Stimulated activated CD4-positive, alpha-beta T cell treated with anti-CD3 and anti-CD28 coated beads, Interleukin-1b, Interleukin-23, amount 100 ng/mL, for 48 hours (primary cell): ENCODE results near the gene ADAMTS4.
"Not testable (repeated sequence)": the region's sequence is repeated elsewhere in the genome, so short reads cannot be mapped to it uniquely, and the experiment has no call there.

Experiments
- DNase-seq: peaks from one replicate; pipeline ENCODE4 v3.0.0-alpha.2; 2020

Gene ADAMTS4, protein sequence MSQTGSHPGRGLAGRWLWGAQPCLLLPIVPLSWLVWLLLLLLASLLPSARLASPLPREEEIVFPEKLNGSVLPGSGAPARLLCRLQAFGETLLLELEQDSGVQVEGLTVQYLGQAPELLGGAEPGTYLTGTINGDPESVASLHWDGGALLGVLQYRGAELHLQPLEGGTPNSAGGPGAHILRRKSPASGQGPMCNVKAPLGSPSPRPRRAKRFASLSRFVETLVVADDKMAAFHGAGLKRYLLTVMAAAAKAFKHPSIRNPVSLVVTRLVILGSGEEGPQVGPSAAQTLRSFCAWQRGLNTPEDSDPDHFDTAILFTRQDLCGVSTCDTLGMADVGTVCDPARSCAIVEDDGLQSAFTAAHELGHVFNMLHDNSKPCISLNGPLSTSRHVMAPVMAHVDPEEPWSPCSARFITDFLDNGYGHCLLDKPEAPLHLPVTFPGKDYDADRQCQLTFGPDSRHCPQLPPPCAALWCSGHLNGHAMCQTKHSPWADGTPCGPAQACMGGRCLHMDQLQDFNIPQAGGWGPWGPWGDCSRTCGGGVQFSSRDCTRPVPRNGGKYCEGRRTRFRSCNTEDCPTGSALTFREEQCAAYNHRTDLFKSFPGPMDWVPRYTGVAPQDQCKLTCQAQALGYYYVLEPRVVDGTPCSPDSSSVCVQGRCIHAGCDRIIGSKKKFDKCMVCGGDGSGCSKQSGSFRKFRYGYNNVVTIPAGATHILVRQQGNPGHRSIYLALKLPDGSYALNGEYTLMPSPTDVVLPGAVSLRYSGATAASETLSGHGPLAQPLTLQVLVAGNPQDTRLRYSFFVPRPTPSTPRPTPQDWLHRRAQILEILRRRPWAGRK

GRCh38 chr1:161198897-161199431, at the start of gene ADAMTS4:
Gene ADAMTS4, minus strand, starts transcription at chr1:161199054. Its CDS starts 427 bp downstream, at chr1:161198627.
- DNase-seq, result no peak

DNA sequence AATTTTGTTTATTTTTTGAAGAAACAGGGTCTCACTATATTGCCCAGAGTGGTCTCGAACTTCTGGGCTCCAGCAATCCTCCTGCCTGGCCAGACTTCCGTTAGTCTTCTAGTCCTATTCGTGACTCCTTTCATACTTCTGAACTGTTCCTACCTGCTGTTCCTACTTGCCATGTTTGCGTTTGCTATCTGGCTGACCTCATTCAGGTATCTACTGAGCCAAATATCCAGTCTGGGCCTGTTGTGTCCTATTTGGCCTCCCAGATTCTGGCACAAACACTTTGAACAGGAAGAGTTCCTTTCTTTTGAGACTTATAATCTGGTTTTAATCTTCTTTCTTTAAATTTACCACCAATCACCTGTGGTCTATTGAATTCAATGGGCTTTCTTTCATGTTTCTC, 46.0 kb upstream of the ADAMTS4 start:
- no peak for DNase-seq

- no peak for DNase-seq
These were observed 43.5 kb upstream of the ADAMTS4 start for GRCh38 chr1:161242313-161242712.

DNA sequence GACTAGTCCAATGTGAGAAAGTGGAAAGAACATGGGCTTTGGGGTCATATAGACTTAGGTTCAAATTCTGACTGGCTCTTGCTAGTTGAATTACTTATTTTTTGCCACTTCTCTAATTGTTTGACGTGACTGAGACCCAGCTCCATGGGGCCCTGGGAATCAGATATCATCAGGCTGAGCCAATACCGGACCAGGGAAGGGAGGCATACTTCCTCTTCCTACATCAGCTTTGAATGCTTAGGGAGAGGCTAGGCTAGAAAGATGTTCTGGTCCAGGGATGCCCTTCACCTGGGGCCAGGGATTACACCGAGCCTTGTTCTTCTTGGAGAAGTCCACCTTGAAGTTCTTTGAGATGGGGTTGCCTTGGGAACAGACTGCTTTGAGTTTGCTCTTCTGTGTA, 42.8 kb upstream of the ADAMTS4 start:
- DNase-seq, result no peak

DNA sequence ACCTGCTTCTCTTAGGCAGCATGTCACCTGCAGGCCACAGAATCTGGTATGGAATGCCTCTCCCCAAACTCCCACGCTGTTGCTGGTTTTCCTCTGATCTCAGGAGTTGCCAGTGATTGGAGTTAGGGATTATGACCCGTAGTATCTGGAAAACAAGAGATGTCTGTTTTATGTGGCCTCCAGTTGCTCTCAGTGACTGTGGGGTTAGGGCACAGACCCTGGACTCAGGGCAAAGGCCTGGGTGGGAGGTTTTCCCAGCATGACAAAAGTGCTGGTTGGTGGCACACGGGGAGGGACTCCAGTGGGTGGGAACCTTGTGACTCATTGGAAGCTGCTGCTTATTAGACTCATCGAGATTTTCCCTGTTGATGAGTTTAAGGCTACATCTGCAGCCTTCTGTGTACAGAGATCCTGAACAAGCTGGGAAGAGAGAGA, 39.2 kb upstream of the ADAMTS4 start, which contains the start of gene NR1I3:
TSS of gene NR1I3 (minus strand) at position 165 of the 435 bp plus-strand sequence. CDS start 1,638 bp downstream, outside the sequence.
- no peak for DNase-seq

DNA sequence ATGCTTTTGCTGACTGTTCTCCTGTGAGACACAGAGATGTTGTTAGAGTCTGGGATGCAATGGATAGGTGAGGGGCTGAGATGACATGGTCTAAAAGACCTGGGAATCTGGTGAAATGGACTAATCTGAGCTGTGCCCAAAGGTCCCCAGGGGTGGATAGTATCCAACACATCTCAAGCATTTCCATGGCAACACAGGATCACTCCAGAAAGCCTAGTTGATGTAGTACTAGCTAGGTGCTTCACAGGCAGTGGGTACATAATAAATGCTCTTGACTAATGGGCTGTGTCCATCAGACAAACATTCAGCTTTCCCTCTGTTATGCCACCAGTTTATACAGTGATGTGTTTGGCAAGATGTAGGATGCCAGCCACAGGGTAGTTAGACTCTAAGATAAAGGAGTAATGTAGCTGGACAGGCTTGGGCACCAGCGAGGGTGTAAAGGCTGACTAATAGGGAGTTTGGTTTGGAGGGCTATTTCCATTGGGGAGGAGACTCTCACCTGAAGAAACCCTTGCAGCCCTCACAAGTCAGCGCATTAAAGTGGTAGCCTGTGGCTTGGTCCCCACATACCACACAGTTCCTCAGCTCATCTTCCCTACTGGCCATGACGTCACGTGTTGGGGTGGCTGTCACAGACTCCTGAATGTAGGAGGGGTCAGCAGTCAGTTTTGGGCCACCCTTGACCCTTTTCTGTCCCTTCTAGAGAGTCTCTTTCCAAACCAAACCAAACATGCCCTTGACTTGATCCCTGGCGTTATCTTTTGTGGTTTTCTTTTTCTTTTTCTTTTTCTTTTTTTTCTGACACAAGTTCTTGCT, 37.3 kb upstream of the ADAMTS4 start:
- no peak for DNase-seq

- no peak for DNase-seq
These were observed 34.2 kb upstream of the ADAMTS4 start for GRCh38 chr1:161233102-161233501.

GRCh38 chr1:161230762-161231161, 31.9 kb upstream of the ADAMTS4 start:
- DNase-seq, result no peak

DNA sequence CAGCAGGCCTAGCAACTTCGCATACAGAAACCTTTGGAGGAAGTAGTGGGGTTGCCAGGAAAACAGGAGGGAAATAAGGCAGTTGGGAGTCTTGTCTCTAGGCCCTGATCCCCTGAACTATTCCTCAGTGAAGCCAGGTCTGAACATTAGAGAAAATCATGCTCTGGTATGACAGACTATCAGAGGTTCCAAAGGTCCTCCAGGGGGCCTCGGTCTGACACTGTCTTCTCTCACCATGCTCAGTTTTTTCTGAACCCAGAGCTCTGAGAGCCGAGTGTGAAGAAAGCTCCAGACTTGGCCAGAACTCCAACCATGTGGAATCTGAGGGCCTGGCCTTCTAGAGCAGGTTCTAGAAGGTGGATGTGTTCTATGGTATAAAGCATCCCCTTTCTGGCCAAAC, 31.0 kb upstream of the ADAMTS4 start:
- DNase-seq, result no peak

GRCh38 chr1:161228032-161228431, 29.2 kb upstream of the ADAMTS4 start:
- DNase-seq, result no peak

DNA sequence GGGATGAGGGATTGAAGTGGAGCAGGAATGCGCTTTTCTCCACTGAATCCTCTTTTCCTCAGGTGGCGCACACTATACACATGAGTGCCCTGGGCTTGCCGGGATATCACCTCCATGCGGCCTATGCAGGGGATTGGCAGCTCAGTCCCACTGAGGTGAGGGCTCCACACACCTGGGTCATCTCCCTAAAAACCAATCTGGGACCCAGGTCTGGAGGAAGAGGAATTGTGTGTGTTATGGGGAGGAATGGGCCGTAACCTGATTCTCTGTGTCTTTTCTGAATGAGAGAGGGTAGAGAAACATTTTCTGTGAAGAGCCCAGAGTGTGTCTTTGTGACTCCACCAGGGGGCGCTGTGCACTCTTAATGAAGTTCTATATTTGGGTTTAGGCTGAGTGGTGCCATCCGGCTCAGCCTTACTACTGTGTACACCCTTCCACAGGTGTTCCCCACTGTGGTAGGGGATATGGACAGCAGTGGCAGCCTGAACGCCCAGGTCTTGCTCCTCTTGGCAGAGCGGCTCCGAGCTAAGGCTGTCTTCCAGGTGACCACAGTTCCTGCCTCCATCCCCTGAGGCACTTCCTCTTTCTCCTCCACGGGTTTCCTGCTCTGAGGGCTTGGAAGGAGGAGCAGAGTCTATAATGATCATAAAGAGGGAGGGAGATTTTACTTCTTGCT, 28.5 kb upstream of the ADAMTS4 start:
- peak; percentile 85 for DNase-seq

DNA sequence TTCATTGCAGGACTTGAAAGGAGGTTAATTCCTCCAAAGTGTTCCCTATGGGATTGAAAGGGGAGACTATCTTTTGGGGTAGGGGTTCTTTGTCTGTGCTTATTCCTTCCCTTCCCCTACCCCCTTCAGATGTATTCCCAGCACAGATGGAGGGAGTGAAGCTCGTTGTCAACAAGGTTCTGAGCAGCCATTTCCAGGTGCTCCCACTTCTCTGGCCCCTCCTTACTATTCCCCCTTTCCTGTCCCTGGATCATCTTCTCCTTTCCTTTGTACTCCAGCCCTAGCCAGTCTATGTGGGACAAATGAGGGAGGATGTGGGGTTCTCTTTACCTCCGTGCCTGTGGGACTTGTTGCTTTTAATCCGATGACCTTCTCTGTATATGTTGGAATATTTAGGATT, 27.9 kb upstream of the ADAMTS4 start:
- no peak for DNase-seq

DNA sequence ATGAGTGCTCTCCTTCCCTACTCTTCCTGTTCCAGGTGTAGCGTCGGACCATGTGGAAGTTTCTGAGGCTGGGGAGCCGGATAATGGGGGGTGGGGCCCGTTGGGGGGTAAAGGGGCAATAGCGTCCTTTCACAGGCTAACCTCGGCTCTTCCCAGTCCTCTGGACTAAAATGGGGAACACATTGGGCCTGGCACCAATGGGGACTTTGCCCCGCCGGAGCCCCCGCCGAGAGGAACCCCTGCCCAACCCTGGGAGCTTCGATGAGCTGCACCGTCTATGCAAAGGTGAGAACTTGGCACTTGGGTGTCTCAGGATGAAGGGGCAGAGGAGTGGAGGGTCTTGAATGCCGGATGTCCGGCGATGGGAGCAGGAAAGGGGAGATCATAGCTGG, 27.5 kb upstream of the ADAMTS4 start:
- no peak for DNase-seq

- DNase-seq, result peak; percentile 94
These were observed 26.9 kb upstream of the ADAMTS4 start, which contains the start of gene TOMM40L for GRCh38 chr1:161225534-161226319. Gene TOMM40L, plus strand, starts transcription at chr1:161226060. Its CDS starts 430 bp downstream, at chr1:161226490.

- DNase-seq, result no peak
These were observed 26.3 kb upstream of the ADAMTS4 start for GRCh38 chr1:161225178-161225533.

DNA sequence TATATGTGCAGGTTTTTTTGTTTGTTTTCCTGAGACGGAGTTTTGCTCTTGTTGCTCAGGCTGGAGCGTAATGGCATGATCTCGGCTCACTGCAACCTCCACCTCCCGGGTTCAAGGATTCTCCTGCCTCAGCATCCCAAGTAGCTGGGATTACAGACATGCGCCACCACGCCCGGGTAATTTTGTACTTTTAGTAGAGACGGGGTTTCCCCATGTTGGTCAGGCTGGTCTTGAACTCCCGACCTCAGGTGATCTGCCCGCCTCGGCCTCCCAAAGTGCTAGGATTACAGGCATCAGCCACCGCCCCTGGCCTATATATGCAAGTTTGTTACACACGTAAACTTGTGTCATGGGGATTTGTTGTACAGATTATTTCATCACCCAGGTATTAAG, 25.8 kb upstream of the ADAMTS4 start:
- not testable (repeated sequence) for DNase-seq

DNA sequence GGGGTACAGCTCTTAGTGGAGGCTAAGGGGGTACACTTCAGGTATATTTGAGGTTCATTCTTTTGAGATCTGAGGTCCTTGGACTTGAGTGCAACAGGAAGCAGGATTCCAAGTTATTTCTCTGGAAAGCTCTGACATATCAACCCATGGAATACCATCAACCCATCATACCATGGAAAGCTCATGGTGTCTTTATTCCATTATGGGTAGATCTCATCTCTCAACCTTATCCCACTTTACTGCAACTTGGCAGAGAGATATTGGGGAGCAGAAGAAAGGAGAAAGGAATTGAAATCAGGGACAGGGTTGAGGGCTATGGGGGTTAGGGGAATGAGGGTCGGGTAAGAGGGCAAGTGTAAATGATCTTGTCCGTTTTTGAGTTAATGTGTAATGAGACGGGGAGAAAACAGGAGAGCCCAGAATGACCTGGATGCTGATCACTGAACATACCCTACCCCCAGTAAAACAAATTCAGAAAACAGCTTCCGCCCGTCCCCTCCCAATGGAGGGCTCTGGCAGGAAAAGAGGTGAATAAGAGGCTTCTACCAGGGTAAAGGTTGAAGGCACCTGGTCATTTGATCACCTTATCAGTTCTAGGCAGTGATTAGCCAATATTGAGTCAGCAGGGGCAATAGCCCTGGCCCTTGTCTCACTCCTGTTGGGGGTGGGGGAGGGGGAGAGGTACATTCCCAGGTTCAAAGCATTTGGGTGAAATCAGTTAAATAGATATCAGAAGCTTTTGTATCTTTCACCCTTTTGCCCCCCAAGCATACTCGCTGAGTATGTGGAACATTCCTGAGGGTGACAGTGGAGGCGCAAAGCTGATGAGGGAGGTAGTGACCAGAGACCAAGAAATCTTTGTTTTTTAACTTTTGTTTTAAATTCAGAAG, 25.2 kb upstream of the ADAMTS4 start:
- DNase-seq, result no peak

DNA sequence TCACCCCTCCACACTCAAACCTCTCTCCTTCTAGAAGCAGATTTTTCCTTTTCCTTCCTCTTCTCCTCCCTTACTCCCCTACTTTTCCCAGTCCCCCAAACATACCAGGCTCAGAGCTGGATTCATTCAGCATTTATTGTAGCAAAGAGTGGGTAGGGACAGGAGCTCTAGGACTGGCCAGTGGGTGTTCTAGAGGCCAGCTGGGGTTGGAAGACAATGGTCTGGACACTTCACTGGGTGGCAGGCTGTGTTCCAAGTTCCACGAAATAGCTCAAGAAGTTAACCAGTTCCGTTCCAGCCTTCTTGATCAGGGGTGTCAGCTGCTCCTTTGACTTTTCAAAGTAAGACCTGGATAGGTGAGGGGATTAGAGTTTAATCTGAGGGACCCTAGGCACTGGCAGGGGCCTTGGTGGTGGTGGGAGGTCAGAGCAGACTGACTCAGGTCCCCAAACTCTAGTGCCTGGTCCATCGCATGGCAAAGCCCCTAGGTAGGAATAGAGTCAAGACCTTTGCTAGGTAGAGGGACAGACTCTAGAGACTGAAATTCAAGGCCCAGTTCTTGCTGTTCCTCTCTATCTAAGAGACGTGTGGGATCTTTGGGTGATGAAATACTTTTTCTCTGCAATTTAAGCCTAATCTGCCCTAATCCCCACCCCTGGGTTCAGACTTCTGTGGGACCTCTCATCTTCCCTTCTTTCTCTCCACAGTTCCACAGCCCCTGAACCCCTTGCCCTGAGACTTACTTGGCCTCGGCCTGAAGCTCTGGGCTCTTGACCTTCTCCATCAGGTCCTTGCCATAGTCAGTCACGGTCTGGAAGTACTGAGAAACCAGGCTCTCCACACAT, 23.5 kb upstream of the ADAMTS4 start:
- DNase-seq, result no peak

DNA sequence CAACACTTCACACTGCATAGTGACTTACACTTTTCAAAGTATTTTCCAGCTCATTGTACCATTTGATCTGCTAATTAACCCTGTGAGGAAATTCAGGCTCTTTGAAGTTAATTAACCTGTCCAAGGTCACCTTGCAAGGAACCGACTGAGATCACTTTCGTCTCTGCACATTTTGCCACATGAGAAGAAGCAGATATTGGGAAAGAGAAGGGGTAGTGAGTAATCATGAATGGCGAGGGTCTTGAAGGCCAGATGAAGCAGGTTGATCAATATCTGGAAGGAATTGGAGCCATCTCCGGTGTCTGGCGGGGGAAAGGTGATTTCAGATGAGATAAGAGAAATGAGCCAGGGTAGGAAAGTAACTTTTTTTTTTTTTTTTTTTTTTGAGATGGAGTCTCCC, 21.1 kb upstream of the ADAMTS4 start:
- DNase-seq, result no peak
